Esophagus squamous epithelium (tissue), 4 donors: ENCODE results near the gene MAD1L1.

Experiments
- CTCF ChIP-seq, 6 experiments: fragments of 450-650 bp in 4 of 6; fragments of 200-600 bp in 2 of 6; sonication (generic) in 2 of 6; IDR thresholded peaks; one replicate each; pipeline ENCODE4 v1.5.1; 2016 to 2019; ENCODE audit warnings: antibody characterized with exemption in 6 of 6, mild to moderate bottlenecking in 4 of 6, moderate library complexity in 4 of 6
- POLR2A ChIP-seq, 4 donors: fragments of 450-650 bp; IDR thresholded peaks; one replicate each; pipeline ENCODE4 v1.6.1; 2017; ENCODE audit warnings: antibody characterized with exemption in 4 of 4, mild to moderate bottlenecking in 4 of 4, moderate library complexity in 3 of 4

GRCh38 chr7:1873857-1874589 is 358.7 kb downstream of the MAD1L1 start:
- TF ChIP-seq CTCF (IDR thresholded peaks at IDR 0.05) (no peak), POLR2A (IDR thresholded peaks at IDR 0.05) (no peak)
